BJ (cell line): ENCODE data around the gene CHL1. TPM values are rescaled to one million over a fixed set of nuclear protein-coding genes. Genes with fewer than 3 reads are reported as not detected.

Source experiments
- CTCF ChIA-PET: fragments of 350-600 bp; formaldehyde crosslinking; extraction: SDS; loops from one replicate; lab custom pipeline; 2021; ENCODE audit warnings: antibody characterized with exemption, inconsistent platforms; lab: Yijun Ruan, JAX
- POLR2A ChIA-PET: fragments of 300-600 bp; sonication (Branson Sonifier 250); formaldehyde crosslinking; extraction: SDS; loops from one replicate; lab custom pipeline; 2021; ENCODE audit warnings: antibody characterized with exemption; lab: Charles Lee
- DNase-seq: peaks from one replicate; pipeline ENCODE4 v3.0.0-alpha.2; 2011; ENCODE audit warnings: low read depth
- H3K27me3 ChIP-seq: 2 replicates; pipeline ENCODE4 v1.6.0; 2011; ENCODE audit warnings: low read length; ENCODE audit not compliant: control insufficient read depth, insufficient read depth
- H3K36me3 ChIP-seq: 2 replicates; pipeline ENCODE4 v1.5.1; 2011; ENCODE audit warnings: low read length; ENCODE audit not compliant: control insufficient read depth, insufficient read depth
- H3K4me3 ChIP-seq: 2 replicates; pipeline ENCODE4 v1.5.1; 2011; ENCODE audit warnings: low read depth, mild to moderate bottlenecking, control low read depth, low read length
- polyA plus RNA-seq: library from polyadenylated mRNA; depleted of rRNA; stranded (reverse); fragments of >200 nt; gene quantifications from 2 replicates; pipeline ENCODE4 v1.2.3, GENCODE V29; 2011
- TF ChIP-seq, protein P1 (sequence below): IDR thresholded peaks from 2 replicates; pipeline ENCODE4 v1.5.1; 2011; ENCODE audit warnings: low read depth, mild to moderate bottlenecking, control low read depth, inconsistent platforms, low read length, moderate library complexity; ENCODE audit not compliant: insufficient read depth

Gene CHL1
- polyA plus RNA-seq, 1 experiment: not detected

DNA sequence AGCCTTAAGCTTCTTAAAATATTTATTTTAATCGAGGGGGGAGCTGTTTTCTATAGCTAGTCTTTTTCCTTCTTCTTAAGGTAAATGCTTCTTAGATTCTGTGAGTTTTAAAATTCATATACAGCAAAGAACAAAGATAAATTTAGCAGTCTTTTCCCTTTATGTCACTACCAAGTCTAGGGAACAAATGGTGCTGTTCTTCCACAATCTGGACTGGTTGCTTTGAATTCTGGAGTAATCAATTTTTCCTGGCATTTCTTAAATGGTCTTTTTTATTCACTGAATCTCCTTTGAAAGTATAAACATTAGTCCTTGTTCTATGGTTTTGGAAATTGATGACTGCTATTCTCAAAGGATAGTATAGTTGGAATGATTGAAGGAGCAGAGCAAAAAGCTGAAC, 82.8 kb downstream of the CHL1 start:
- TF ChIP-seq, protein P1, sequence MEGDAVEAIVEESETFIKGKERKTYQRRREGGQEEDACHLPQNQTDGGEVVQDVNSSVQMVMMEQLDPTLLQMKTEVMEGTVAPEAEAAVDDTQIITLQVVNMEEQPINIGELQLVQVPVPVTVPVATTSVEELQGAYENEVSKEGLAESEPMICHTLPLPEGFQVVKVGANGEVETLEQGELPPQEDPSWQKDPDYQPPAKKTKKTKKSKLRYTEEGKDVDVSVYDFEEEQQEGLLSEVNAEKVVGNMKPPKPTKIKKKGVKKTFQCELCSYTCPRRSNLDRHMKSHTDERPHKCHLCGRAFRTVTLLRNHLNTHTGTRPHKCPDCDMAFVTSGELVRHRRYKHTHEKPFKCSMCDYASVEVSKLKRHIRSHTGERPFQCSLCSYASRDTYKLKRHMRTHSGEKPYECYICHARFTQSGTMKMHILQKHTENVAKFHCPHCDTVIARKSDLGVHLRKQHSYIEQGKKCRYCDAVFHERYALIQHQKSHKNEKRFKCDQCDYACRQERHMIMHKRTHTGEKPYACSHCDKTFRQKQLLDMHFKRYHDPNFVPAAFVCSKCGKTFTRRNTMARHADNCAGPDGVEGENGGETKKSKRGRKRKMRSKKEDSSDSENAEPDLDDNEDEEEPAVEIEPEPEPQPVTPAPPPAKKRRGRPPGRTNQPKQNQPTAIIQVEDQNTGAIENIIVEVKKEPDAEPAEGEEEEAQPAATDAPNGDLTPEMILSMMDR: no peak
- Histone ChIP-seq H3K4me3 (no peak overlapping the region), H3K36me3 (no peaks in the 10 kb centered on the region), H3K27me3 (no peaks in the 10 kb centered on the region)
- CTCF ChIA-PET: no interaction called here
- DNase-seq: no peak
- POLR2A ChIA-PET: no interaction called here

DNA sequence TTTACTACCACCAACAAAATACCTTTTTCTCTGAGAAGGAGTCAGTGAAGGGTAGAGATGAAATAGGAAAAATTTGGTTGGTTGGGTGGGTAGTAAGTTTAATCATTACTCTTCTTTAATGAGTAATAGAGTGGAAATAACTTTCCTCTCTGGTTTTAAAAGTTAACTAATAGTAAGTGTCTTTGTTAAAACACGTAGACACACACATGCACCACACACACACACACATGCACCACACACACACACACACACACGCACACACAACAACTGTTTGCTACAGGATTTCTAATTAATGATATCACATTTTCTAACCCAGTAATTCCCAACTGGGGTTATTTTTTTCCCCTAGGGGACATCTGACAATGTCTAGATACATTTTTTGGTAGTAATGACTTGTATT, 84.1 kb downstream of the CHL1 start:
- H3K36me3 ChIP-seq: no peaks in the 10 kb centered on the region
- H3K27me3 ChIP-seq: no peaks in the 10 kb centered on the region
- CTCF ChIA-PET: no interaction called here
- POLR2A ChIA-PET: no interaction called here
- no peak overlapping the region for H3K4me3 ChIP-seq
- TF ChIP-seq, protein P1: no peak
- no peak for DNase-seq

DNA sequence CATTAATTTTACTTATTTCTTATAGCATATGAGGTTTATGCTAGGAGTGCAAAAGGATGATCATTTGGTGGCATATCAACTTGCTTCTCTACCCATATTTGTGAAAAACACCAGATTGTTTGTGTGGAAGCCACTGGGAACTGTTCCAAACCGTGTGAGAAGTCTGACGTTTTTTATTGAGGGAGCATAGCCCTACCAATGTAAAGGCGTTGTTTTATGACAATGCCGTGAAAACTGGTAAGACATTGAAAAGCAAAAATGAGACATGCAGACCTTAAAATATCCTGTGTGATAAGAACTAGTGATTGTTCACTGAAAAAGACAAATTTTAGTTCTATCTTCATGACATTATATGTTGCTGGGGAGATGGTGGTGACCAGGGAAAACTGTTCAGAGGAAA, 87.8 kb downstream of the CHL1 start:
- POLR2A ChIA-PET: no interaction called here

DNA sequence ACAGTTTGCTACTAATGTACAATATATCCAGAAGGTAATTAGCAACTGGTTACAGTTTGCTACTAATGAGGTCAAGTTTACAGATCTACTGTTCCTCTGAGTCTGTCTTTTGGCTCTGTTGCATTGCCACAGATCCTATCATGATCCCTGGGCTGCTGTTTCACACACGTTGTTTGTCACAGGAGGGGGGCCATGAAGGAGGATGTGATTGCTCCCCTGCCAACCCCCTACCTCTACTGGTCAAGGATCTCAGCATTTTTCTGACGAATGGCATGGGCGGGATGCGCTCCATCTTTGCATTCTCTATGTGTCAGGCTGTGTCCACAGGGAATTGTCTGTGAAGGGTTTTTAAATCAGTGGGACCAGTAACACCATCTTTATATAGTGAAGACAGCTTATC, 91.9 kb downstream of the CHL1 start:
- CTCF ChIA-PET: no interaction called here
- H3K27me3 ChIP-seq: no peaks in the 10 kb centered on the region
- POLR2A ChIA-PET: no interaction called here

More for the DNA sequence above, 87.8 kb downstream of the CHL1 start:
- TF ChIP-seq, protein P1: no peak
- no peak for DNase-seq
- CTCF ChIA-PET: no interaction called here
- Histone ChIP-seq H3K27me3 (no peaks in the 10 kb centered on the region), H3K36me3 (no peaks in the 10 kb centered on the region), H3K4me3 (no peak overlapping the region)

DNA sequence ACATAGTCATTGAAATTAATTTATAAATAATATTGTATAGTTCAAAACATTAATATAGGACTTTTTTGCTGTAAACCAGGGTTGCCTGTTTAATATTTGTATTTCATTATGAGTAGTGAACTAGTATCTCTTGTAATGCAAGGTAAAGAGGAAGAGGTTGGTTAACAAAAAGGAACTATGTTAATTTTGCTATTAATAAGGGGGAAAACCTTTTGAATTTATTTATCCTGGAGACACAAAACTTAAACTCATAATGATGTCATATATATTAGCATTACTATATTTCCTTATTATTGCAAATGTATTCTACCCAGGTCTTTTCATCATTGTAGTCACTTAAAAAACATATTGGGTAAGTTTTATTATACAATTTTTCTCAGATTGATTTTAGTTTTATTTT, 94.5 kb downstream of the CHL1 start:
- CTCF ChIA-PET: no interaction called here
- no peak overlapping the region for H3K4me3 ChIP-seq
- POLR2A ChIA-PET: no interaction called here
- H3K27me3 ChIP-seq: no peaks in the 10 kb centered on the region
- no peak for DNase-seq
- H3K36me3 ChIP-seq: no peaks in the 10 kb centered on the region
- TF ChIP-seq, protein P1: no peak

More for the DNA sequence above, 91.9 kb downstream of the CHL1 start:
- no peak overlapping the region for H3K4me3 ChIP-seq
- no peak for DNase-seq
- TF ChIP-seq, protein P1: no peak
- H3K36me3 ChIP-seq: no peaks in the 10 kb centered on the region
